CD4-positive, alpha-beta T cell treated with Interleukin-2 at 100 ng/mL for 4 hours (primary cell): Measurements from ENCODE around the gene SART1.

Source experiments
- DNase-seq: peaks from one replicate; pipeline ENCODE4 v3.0.0-alpha.2; 2020; ENCODE audit warnings: low spot score

Gene SART1

DNA sequence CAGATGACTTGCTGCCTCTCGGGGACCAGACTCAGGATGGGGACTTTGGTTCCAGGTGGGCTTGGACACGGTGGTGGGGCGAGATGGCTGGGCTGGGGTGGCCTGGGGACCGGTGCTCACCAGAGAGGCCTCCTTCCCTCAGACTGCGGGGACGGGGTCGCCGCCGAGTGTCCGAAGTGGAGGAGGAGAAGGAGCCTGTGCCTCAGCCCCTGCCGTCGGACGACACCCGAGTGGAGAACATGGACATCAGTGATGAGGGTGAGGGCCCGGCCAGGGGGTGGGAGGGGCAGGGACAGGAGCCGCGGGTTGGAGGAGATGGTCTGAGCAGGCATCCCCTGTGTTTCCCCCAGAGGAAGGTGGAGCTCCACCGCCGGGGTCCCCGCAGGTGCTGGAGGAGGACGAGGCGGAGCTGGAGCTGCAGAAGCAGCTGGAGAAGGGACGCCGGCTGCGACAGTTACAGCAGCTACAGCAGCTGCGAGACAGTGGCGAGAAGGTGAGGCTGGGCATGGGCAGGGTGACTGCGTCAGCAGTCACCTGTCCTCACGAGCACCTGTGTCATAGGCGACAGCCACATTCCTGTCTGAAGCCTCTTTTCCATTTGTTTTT lies 5.9 kb downstream of the SART1 start:
- no peak for DNase-seq

DNA sequence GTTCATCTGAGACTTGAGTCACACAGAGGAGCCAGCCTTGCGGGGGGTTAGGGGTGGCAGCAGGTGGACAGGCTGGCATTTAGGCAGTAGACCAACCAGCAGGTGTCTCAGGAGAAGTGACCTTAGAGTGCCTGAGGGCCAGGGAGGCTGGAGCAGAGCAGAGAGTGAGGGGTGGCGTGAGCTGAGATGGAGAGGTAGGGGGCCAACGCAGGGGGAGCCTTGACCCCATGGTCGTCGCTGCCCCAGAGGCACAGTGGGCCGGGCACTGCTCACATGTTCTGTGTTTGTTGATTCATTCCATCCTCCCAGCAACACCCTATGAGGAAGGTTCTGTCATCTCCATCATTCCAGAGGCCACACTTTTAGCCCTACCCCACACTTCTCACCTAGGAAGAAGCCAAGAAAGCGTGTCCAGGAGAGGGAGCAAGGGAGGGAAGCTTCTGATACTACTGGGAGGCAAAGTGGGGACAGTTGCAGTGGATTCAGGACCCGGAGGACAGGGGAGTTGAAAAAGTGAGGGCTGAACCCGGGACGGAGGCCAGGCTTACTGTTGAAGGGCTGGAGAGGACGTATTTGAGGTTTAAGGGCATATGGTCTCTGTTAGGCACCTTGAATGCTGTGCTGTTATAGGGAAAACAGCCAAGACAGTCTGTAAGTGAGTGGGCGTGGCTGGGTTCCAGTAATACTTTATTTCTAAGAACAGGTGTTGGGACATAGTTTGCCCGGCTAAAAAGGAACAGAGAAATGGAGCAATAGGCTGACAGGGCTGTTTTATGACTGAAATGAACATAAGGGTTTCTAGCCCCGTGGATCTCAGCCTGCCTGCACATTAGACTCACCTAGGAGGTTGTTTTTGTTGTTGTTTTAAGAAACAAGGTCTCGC lies 7.3 kb downstream of the SART1 start:
- no peak for DNase-seq

GRCh38 chr11:65972116-65972515 lies 10.6 kb downstream of the SART1 start:
- no peak for DNase-seq

GRCh38 chr11:65973439-65974110 lies 12.0 kb downstream of the SART1 start:
- DNase-seq: no peak

- no peak for DNase-seq
These were observed 14.2 kb downstream of the SART1 start for GRCh38 chr11:65975771-65976170.

DNA sequence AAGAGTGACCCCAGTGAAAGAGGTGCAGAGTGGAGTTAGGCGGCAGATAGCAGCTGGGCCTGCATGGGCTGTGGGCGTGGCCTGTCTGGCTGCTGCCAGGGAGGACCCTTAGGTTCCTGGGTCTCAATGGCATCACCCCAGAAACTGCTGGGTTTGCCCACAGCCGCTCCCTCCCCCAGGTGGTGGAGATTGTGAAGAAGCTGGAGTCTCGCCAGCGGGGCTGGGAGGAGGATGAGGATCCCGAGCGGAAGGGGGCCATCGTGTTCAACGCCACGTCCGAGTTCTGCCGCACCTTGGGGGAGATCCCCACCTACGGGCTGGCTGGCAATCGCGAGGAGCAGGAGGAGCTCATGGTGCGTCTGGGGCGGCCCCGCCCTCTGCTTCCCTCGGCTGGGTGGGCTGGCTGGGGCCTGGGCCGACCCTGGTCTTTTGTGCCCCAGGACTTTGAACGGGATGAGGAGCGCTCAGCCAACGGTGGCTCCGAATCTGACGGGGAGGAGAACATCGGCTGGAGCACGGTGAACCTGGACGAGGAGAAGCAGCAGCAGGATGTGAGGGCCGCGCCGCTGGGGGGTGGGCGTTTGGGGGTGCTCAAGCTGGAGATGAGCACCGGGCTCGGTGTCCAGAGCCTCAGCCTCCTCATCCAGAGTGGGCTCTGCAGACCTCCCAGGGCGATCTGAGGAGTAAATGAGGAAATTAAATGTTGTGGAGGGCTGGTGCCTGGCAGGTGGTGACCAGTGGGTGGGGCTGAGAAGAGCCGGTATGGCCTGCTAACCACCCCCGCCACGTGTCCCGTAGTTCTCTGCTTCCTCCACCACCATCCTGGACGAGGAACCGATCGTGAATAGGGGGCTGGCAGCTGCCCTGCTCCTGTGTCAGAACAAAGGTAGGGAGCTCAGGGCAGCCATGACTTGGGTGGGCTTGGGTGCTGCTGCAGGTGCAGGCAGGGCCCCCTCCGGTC lies 15.0 kb downstream of the SART1 start:
- DNase-seq: no peak

DNA sequence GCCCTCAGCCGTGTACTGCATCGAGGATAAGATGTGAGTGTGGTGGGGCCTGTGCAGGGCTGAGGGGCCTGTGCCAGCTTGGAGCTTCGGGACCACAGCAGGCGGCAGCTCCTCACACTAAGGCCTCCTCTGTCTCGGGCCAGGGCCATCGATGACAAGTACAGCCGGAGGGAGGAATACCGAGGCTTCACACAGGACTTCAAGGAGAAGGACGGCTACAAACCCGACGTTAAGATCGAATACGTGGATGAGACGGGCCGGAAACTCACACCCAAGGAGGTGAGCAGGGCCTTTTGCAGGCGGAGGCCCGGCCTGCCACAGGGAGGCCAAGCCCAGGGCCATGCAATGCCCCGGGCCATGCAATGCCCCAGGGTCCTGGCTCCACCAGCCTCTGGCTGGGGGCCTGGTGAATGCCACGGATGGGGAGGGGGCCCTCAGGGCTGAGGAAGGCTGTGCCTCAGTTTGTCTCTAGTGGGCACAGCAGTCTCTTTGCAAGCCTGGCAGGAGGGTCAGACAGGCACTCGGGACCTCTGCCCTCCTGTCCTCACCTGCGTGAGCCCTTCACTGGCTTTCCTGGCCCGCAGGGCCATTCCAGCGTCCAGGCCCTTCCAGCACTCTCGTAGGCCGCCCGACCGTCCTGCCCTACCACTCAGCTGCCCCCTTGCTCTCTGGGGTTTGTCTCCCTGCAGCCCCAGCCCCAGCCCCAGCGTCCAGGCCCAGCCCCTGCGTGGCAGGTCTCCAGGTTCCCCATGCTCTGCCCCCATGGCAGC lies 16.3 kb downstream of the SART1 start:
- no peak for DNase-seq

GRCh38 chr11:65978391-65979238 lies 17.1 kb downstream of the SART1 start:
- no peak for DNase-seq

- DNase-seq: no peak
These were observed 17.8 kb downstream of the SART1 start for GRCh38 chr11:65979261-65979759.

DNA sequence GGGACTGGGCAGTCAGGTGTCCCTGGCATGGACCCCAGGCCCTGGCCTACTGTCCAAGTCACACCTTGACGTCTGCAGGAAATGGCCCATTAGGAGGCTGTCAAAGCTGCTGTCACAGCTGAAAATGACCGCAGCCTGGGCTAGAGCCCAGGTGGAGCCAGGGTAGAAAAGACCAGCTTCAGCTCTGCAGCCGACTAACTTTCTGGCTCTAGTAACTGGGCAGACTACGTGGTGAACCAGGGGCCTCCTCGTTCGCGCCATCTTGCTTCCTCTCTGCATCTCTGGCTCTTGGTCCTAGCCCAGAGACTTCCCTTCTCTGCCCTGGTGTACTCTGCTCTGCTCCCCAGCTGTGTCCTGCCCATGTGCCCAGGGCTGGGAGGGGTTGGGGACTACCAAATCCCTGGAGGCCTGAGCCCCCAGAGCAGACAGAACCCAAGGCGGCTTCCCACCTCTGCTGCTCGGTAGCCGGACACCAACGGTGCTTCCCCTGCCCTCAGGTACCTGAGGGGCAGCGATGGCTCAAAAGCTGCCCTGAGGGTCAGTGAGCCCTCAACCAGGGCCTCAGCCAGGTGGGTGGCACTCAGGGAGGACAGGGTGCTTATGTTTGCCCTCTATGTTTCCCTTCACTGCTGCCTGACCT lies 19.7 kb downstream of the SART1 start:
- no peak for DNase-seq

DNA sequence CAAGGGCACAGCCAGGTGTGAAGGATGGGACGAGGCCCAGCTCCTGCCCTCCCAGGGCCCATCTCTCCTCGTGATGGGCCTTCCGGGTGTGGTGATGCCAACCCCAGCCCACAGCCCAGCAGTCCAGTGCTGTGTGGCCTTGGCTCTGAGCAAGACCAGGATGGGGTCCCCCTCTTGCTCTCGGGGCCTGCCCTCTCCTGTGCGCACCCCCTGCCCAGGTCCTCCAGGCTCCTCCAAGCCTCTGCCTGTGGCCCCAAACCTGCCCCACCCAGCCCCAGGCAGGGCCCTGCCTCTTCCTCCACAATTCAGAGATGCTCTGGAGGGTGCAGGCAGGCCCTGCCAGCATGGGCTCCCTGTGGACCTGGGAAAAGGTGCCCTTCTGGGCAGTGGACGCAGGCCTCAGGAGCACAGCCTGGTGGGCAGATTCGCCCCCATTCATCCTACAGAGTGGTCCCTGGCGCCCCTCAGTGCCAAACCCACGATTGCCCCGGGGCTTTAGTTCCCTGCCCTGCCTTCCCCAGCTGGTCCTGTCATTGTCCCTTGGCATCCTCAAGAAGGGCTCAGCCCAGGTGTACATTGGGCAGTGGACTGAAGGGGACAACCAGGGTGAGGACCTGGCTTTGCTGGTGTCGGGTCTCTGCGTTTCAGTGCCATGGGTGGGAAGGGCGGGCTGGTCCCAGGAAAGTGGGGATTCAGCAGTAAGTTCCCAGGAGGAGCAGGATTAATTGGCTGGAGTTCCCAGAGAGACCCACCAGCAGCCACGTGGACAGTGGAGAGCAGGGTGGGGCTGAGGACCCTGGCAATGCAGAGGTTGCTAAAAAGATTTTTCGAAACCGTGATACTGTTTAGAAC lies 20.7 kb downstream of the SART1 start:
- DNase-seq: no peak

DNA sequence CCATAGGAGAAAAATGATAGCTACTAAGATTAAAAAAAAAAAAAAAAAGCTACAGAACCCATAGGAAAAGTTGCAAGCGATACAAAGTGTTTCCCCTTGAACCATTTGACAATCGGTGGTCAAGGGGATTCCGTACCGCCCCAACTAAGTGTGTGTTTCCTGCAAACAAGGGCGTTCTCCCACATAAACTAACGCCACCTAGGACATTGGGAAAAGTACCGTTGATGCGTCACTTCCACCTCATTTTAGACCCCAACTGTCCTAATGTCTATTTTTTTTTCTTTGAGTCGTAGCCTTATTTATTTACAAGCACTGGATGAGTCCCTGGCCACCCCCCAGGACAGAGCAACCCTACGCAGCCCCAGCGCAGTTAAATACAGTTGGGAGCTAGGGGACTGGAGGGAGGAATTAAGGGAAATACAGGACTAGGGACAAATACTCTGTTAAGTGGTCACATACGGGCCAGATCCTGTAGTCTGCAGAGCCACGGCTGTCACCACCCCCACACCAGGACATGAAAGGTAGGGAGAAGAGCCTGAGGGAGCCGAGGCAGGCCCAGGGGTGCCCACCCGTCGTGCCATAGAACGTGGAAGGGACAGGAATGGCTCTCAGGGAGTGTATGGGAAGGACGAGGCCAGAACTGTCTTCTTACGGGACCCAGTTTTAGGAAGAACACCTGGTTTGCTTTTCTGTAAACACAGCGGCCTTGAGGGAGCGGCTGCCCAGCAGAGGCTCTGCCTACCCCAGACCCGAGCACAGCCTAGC lies 21.5 kb downstream of the SART1 start:
- no peak for DNase-seq

- DNase-seq: no peak
These were observed 22.1 kb downstream of the SART1 start for GRCh38 chr11:65983589-65983987.

GRCh38 chr11:65987336-65987735 lies 25.8 kb downstream of the SART1 start:
- DNase-seq: no peak

- peak; percentile 97 for DNase-seq
These were observed 27.5 kb downstream of the SART1 start for GRCh38 chr11:65988791-65989592.

GRCh38 chr11:65992056-65992455 lies 30.5 kb downstream of the SART1 start:
- no peak for DNase-seq

- no peak for DNase-seq
These were observed 35.8 kb downstream of the SART1 start for GRCh38 chr11:65997286-65997685.
